Measurements from ENCODE around the gene CA10. TPM values are rescaled to one million over a fixed set of nuclear protein-coding genes. Genes with fewer than 3 reads are reported as not detected.

CA10 gene
- total and polyA plus RNA-seq, 11 donors: not detected

GRCh38 chr17:51957786-51958185 lies 200.7 kb downstream of the CA10 start:
- DNase-seq: no peak
- peaks cover 0 to 19% (median 3%) of the 10 kb centered on the region in 12 donors for H3K9me3 ChIP-seq
- no peaks in the 10 kb centered on the region for H3K27me3 ChIP-seq
- ATAC-seq: no peak
- no peak overlapping the region for H3K4me3 ChIP-seq
- TF ChIP-seq CTCF (IDR thresholded peaks at IDR 0.05): no peak
- TF ChIP-seq POLR2A (IDR thresholded peaks at IDR 0.05): no peak
- intact Hi-C loops (cut with DNase I): loop anchor here in 1 of 10 donors (10.0 kb wide), 1 partner anchor 53 kb away; no protein-coding TSS in a partner anchor
- 70 to 74% (median 72%) methylated on average over 5 of the region's 5 CpGs for WGBS, 4 donors
- H3K4me1 ChIP-seq: no peaks in the 10 kb centered on the region
- no peaks in the 10 kb centered on the region for H3K36me3 ChIP-seq
- no peak overlapping the region for H3K27ac ChIP-seq

GRCh38 chr17:51955245-51955644 lies 203.3 kb downstream of the CA10 start:
- H3K27me3 ChIP-seq: no peaks in the 10 kb centered on the region
- TF ChIP-seq POLR2A (IDR thresholded peaks at IDR 0.05): no peak
- no peak for TF ChIP-seq CTCF (IDR thresholded peaks at IDR 0.05)
- H3K27ac ChIP-seq: no peak overlapping the region
- no peak overlapping the region for H3K4me3 ChIP-seq
- H3K9me3 ChIP-seq: peaks cover 0 to 4% (median 0%) of the 10 kb centered on the region in 12 donors
- DNase-seq (no peak), ATAC-seq (no peak)
- 64 to 70% (median 65%) methylated on average over 2 of the region's 2 CpGs for WGBS, 4 donors
- no peaks in the 10 kb centered on the region for H3K4me1 ChIP-seq
- intact Hi-C loops (cut with DNase I): loop anchor here in 1 of 10 donors (10.0 kb wide), 1 partner anchor 50 kb away; no protein-coding TSS in a partner anchor
- no peaks in the 10 kb centered on the region for H3K36me3 ChIP-seq

- Histone ChIP-seq H3K4me3 (no peak overlapping the region), H3K27me3 (no peaks in the 10 kb centered on the region), H3K4me1 (no peaks in the 10 kb centered on the region), H3K27ac (no peak overlapping the region), H3K36me3 (no peaks in the 10 kb centered on the region), H3K9me3 (peaks cover 0 to 4% (median 0%) of the 10 kb centered on the region in 12 donors)
- intact Hi-C loops (cut with DNase I): loop anchor here in 2 of 10 donors (5.0 to 10.0 kb wide), 2 partner anchors 49 to 52 kb away; no protein-coding TSS in a partner anchor
- 18 to 21% (median 20%) methylated on average over 2 of the region's 2 CpGs for WGBS, 4 donors
- TF ChIP-seq POLR2A (IDR thresholded peaks at IDR 0.05): no peak
- no peak for TF ChIP-seq CTCF (IDR thresholded peaks at IDR 0.05)
- ATAC-seq: no peak
- no peak for DNase-seq
Observed at GRCh38 chr17:51954232-51954765, 204.2 kb downstream of the CA10 start.

- no peak for DNase-seq
Observed at GRCh38 chr17:51951741-51952140, 206.8 kb downstream of the CA10 start.

More at GRCh38 chr17:51951741-51952140, 206.8 kb downstream of the CA10 start:
- no peak overlapping the region for H3K4me3 ChIP-seq
- H3K9me3 ChIP-seq: peaks cover 0 to 4% (median 0%) of the 10 kb centered on the region in 12 donors
- no peak for ATAC-seq
- no peaks in the 10 kb centered on the region for H3K36me3 ChIP-seq
- no peak overlapping the region for H3K27ac ChIP-seq
- no peaks in the 10 kb centered on the region for H3K27me3 ChIP-seq
- intact Hi-C loops (cut with DNase I): loop anchor here in 2 of 10 donors (5.0 to 10.0 kb wide), 2 partner anchors 47 to 49 kb away; no protein-coding TSS in a partner anchor
- no peaks in the 10 kb centered on the region for H3K4me1 ChIP-seq
- TF ChIP-seq POLR2A (IDR thresholded peaks at IDR 0.05) (no peak), CTCF (IDR thresholded peaks at IDR 0.05) (no peak)
- WGBS, 4 donors: 7 to 12% (median 10%) methylated on average over 2 of the region's 2 CpGs

All from heart left ventricle (tissue), 16 donors.